Glomerular visceral epithelial cell (primary cell): ENCODE data around the gene GAA.
A peak's percentile ranks its signal among the peaks of the same experiment; 100 is the strongest.
"Not testable (repeated sequence)": the region's sequence is repeated elsewhere in the genome, so short reads cannot be mapped to it uniquely, and the experiment has no call there.

Experiments used
- DNase-seq: peaks from one replicate; pipeline ENCODE4 v3.0.0-alpha.2; 2016; ENCODE audit errors: extremely low spot score

The GAA gene

DNA sequence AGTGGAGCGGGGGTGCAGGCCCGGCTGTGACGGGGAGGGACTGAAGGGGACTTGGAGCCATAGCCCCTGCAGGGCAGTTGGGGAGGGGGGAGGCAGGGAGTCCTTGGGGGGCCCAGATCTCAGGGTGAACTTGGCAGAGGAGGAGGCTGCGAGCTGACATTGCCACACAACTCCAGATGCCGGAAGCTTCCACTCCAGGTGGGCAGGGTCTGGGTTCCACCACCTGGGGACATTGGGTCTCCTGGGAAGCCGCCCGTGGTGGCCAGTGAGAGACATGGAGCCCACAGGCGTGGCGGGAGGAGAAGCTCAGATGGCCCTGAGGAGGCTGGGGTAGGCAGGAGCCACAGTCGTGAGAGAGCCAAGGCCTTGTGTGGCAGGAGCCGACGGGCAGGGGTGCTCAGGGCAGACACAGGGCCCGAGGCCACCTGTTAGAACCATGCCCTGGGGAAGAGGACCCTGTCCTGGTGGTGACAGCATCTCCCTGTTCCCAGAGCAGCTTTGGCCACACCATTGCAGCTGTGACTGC is 18.2 kb upstream of the GAA start:
- no peak for DNase-seq

DNA sequence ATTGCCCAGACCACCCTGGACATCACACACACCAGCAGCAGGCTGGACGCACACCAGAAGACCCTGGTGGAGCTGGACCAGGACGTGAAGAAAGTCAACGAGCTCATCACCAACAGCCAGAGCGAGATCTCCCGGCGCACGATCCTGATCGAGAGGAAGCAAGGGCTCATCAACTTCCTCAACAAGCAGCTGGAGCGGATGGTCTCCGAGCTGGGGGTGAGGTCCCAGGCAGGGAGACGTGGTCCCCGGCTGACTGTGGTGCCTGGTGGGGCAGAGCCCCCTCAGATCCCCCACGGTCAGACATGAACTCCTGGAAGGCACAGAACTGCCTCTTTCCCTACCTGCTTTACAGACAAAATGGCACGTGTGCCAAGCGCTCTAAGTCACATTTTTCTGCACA is 16.6 kb upstream of the GAA start:
- DNase-seq: no peak

DNA sequence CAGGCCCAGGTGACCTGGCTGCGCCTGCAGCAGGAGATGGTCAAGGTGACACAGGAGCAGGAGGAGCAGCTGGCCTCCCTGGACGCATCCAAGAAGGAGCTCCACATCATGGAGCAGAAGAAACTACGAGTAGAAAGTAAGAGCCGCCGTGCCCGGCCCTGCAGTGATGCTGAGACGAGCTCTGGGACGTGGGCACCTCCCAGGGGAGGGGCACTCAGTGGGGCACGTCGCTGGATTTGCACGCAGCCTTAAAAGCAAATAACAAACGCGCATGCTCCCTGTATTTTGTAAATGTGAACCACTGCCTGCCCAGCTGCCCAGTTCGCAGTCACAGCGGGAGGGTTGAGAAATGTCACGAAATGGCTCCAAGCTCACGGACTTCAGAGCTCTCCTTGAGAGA is 15.3 kb upstream of the GAA start:
- DNase-seq: no peak

DNA sequence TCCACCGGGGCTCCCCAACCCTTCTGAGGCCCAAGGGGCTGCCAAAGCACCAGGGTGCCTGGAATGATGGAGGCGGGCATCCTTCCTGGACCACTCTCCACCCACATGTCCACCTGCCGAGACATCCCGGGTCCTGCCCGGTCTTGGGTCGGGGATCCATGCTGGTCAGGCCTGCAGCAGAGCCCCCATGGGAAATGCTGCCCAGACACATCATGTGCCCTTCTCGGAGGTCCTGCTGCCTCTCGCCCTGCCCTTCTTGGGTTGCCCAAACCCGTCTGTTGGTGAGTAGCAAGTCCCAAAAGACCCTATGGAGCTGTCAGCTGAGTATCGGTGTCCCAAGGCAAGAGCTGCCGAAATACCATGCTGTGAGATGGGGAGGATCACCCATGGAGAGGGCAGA is 14.8 kb upstream of the GAA start:
- DNase-seq: no peak

DNA sequence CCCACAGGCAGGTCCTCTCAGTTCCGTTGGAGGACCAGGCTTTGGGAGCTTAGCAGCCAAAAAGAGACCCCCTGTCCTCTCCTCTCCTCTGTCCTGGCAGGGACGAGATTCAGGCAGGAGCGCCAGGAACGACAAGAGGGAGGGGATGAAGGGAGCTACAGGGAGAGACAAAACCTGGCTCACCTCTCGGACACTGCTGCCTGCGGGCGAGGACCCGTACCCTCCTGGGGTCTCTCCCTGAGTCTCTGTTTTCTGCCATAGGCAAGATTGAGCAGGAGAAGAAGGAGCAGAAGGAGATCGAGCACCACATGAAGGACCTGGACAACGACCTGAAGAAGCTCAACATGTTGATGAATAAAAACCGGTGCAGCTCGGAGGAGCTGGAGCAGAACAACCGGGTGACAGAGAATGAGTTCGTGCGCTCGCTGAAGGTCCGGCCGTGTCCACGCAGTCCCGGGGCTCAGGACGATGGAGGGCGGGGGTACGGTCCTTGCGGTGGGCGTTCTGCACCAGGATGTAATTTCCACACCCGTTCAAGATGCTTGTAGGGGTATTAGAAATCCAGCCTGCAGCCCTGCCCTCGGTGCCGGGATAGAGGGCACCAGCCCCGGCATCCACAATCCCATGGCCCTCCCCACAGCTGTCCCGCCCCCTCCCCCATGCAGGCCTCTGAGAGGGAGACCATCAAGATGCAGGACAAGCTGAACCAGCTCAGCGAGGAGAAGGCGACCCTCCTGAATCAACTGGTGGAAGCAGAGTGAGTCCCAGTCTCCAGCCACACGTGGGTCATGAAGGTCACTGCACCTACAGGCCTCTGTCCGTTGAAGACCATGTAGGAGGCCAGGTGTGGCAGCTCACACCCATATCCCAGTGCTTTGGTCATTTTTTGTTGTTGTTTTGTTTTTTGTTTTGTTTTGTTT is 13.8 kb upstream of the GAA start:
- DNase-seq: no peak

DNA sequence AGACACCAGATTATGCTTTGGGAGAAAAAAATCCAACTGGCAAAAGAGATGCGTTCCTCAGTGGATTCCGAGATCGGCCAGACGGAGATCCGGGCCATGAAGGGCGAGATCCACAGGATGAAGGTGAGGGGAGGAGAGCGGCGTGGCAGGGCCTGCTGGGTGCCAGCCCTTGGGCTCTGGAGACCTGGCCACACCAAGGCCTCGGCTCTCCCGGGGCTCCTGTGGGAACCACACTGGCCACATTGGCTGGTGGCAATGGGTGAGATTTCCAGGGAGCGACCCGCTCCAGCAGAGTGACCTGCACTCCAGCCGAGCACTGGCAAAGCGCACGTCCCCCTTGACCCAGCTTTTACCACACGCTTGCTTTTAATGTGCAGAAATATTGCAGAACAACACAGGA is 11.6 kb upstream of the GAA start:
- no peak for DNase-seq

DNA sequence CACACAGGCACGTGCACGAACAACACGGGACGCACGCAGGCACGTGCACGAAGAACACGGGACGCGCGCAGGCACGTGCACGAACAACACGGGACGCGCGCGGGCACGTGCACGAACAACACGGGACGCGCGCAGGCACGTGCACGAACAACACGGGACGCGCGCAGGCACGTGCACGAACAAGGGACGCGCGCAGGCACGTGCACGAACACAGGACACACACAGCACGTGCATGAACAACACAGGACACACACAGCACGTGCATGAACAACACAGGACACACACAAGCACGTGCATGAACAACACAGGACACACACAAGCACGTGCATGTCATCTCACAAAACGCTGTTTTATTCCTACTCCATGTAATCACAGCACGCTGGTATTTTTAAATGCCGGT is 11.2 kb upstream of the GAA start:
- DNase-seq: not testable (repeated sequence)

DNA sequence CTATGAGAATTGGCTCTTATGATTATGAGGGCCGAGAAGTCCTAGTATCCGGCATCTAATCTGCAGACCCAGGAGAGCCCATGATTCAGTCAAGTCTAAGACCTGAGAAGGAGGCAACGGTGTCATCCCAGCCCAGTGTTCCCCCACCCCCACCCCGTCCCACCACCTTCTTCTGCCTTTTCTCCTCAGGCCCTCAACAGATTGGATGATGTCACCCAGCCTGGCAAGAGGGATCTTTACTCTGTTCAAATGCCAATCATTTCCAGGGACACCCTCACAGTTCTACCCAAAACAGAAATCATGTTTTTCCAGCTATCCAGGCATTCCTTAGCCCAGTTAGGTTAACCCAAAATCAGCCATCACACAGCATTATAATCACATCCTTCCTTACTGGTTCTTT is 10.0 kb upstream of the GAA start:
- DNase-seq: no peak

DNA sequence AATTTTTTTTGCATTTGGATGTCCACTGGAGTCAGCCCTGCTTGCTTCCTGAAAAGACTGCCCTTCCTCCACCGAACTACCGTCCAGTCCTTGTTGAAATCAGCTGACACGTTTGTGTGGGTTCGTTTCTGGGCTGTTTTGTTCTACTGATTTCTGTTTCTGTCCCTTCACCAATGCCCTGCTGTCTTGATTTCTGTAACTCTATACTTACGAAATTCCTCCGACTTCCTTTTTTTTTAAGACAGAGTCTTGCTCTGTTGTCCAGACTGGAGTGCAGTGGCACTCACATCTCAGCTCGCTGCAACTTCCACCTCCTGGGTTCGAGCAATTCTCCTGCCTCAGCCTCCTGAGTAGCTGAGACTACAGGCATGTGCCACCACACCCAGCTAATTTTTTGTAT is 8.4 kb upstream of the GAA start:
- DNase-seq: no peak

DNA sequence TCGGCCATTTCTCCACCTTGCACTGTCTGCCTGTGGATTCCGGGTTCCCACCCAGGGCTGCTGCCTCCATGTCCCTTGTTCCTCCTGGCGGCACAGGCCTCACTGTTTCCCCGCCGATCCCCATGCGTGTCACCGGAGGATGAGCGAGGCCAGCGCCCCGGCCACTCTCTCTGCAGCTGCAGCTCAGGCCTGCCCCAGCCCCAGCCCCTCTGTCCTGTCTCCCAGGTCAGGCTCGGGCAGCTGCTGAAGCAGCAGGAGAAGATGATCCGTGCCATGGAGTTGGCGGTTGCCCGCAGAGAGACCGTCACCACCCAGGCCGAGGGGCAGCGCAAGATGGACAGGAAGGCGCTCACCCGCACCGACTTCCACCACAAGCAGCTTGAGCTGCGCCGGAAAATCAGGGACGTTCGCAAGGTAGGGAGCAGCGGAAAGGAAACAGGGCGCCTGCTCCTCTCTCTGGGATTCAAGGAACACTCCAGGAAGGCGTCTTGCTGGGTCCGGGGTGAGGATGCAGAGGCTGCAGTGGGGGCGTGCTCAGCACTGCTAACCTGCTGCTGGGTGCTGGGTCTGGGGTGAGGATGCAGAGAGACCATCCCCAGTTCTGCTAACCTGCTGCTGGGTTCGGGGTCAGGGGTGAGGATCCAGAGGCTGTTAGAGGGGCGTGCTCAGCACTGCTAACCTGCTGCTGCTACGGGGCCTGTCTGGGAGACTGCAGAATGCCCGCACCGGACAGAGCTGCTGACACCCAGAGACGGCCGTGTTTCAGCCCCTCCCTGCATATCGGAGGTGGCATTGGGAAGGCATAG is 6.1 kb upstream of the GAA start:
- DNase-seq: no peak

DNA sequence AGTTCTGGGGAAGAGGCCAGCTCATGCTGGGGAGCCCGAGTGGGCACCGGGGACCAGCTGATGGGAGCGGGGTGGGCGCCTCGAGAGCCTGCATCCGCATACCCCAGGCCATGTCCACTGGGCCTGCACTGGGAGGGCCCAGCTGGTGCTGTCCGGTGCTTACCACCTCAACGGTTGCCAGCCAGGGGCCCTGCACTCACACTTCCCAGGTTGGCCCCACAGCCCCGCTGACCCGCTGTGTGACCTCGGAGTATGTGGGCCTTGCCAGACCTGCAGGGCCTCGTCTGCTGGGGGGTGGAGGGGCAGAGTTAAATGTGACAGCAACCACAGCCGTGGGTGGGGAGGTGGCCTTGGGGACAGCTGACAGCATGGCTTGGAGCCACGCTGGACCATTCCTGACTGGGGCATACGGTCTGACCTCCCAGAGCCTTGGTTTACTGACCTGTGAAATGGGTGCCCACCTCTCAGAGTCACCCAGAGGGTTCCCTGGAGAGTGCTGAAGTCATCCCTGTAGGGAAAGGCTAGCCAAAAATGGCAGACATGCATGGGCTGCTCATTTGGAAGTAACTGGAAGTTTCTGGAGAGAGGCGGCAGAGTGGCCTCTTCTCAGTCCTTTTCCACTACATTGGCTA is 5.4 kb upstream of the GAA start:
- DNase-seq: no peak

DNA sequence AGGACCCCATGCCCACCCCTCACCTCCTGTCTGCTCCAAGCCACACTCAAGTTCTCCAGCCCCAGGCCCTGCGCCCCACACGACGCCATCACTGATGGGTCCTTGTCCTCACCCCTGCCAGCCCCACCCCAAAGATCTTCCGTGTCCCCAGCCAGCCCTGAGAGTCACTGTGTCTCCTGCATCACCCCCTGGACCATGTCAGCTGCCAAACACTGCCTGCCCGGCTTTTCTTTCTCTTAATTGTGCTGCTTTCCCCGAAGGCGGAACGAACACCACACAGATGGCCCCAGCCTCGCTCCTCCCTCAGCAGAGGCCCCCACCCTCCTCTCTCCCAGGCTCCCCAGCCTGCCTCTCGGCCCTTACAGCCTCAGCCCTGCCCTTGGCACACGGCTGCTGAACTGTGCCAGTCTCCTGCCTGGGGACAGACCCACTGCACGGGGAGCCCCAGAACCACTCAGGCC is 4.8 kb upstream of the GAA start:
- DNase-seq: no peak

DNA sequence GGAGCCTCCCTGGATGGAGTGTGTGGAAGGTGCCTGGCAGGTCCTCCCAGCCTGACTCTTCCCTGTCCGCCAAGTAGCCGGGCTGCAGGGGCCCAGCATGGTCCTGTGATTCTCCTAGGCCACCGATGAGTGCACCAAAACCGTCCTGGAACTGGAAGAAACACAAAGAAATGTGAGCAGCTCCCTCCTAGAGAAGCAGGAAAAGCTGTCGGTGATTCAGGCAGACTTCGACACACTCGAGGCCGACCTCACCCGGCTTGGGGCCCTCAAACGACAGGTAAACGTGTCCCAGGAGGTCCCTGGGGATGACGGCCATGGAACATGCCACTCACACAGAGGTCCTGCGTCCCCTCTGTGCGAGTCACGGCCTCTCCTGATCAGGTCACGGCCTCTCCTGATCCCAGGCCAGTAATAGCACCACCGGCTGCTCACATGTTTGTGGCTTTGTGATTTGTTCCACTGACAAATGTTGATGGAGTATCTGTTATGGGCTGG is 4.2 kb upstream of the GAA start:
- DNase-seq: no peak

DNA sequence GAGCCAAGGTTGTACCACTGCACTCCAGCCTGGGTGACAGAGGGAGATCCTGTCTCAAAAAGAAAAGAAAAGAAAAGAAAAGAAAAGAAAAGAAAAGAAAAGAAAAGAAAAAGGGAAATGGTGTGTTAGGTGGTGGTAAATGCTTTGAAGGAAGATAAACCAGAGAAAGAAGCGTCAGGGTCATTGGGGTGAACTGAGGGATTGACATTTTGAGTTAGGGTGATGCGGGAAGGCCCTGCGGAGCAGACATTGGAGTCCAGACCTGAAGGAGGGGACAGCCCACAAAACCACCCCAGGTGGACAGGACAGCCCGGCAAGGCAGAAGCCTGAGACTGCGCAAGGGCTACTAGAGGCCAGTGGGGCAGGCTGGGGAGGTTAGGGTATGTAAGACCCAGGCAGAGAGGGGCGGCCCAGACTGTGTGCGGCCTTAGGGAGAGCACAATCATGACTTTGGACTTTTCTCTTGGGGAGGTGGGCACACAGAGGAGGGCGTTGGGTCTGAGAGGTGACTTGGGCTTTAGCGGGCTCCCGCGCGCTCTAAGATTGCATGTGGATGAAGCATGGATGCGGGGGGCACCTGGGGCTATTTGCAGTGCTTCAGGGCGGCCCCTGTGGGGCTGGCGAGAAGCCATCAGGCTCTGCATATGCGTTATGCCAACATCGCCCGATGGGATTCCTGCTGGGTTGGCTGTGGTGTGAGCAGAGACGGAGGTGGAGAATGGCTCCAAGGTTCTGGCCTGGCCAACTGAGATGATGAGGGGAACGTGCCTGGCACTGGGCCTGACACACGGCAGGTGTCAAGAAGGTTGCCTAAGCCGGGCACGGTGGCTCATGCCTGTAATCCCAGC is 3.3 kb upstream of the GAA start:
- no peak for DNase-seq

DNA sequence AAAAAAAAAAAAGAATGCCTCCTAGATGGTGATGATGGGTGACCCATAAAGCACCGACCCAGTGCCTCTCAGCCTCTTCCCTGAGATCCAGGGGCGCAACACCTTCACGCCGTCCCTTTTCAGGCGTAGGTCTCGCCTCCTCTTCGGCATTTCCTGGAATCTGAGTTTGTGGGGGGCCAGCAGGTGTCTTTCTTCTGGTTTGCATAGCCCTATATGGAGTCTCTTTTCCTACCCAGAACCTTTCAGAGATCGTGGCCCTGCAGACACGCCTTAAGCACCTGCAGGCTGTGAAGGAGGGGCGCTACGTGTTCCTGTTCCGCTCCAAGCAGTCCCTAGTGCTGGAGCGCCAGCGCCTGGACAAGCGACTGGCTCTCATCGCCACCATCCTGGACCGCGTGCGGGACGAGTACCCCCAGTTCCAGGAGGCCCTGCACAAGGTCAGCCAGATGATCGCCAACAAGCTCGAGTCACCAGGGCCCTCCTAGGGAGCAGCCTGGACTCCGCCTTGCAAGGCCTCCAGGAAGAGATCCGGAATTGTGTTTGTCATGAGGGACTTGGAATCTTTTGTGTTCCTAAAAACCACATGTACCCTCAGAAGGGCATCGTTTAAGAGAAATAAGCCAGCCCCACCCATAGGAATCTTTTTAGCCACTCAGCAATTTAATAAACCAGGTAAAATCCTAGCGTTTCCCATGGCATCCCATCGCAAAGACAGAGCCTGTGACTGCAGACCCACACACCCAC is 1.9 kb upstream of the GAA start:
- no peak for DNase-seq

DNA sequence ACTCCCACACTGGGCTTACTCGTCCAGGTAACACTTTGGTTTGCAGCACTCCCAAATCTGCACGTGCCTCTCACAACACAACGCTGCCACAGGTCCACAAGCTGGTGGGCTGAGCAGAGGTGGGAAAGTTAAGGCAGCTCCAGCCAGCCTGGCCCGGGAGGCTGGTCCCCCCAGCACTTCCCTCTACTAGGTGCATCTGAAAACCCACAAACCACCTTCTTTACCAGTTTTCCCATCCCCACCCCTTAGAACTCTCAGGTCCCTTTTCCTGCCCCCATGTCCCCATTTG is 1.4 kb upstream of the GAA start:
- no peak for DNase-seq

DNA sequence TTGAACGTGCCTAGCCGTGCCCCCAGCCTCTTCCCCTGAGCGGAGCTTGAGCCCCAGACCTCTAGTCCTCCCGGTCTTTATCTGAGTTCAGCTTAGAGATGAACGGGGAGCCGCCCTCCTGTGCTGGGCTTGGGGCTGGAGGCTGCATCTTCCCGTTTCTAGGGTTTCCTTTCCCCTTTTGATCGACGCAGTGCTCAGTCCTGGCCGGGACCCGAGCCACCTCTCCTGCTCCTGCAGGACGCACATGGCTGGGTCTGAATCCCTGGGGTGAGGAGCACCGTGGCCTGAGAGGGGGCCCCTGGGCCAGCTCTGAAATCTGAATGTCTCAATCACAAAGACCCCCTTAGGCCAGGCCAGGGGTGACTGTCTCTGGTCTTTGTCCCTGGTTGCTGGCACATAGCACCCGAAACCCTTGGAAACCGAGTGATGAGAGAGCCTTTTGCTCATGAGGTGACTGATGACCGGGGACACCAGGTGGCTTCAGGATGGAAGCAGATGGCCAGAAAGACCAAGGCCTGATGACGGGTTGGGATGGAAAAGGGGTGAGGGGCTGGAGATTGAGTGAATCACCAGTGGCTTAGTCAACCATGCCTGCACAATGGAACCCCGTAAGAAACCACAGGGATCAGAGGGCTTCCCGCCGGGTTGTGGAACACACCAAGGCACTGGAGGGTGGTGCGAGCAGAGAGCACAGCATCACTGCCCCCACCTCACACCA is 724 bp downstream of the GAA start:
- DNase-seq: peak; percentile 42

DNA sequence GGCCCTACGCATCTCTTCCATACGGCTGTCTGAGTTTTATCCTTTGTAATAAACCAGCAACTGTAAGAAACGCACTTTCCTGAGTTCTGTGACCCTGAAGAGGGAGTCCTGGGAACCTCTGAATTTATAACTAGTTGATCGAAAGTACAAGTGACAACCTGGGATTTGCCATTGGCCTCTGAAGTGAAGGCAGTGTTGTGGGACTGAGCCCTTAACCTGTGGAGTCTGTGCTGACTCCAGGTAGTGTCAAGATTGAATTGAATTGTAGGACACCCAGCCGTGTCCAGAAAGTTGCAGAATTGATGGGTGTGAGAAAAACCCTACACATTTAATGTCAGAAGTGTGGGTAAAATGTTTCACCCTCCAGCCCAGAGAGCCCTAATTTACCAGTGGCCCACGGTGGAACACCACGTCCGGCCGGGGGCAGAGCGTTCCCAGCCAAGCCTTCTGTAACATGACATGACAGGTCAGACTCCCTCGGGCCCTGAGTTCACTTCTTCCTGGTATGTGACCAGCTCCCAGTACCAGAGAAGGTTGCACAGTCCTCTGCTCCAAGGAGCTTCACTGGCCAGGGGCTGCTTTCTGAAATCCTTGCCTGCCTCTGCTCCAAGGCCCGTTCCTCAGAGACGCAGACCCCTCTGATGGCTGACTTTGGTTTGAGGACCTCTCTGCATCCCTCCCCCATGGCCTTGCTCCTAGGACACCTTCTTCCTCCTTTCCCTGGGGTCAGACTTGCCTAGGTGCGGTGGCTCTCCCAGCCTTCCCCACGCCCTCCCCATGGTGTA is 1.5 kb downstream of the GAA start:
- DNase-seq: no peak

DNA sequence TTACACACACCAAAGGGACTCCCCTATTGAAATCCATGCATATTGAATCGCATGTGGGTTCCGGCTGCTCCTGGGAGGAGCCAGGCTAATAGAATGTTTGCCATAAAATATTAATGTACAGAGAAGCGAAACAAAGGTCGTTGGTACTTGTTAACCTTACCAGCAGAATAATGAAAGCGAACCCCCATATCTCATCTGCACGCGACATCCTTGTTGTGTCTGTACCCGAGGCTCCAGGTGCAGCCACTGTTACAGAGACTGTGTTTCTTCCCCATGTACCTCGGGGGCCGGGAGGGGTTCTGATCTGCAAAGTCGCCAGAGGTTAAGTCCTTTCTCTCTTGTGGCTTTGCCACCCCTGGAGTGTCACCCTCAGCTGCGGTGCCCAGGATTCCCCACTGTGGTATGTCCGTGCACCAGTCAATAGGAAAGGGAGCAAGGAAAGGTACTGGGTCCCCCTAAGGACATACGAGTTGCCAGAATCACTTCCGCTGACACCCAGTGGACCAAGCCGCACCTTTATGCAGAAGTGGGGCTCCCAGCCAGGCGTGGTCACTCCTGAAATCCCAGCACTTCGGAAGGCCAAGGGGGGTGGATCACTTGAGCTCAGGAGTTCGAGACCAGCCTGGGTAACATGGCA is 2.2 kb downstream of the GAA start:
- DNase-seq: no peak
